Suppressor macrophage treated with lipopolysaccharide for 1 hour (primary cell): ENCODE measurements around the gene MMP24.
"Not testable (repeated sequence)": the region's sequence is repeated elsewhere in the genome, so short reads cannot be mapped to it uniquely, and the experiment has no call there.

Source experiments
- DNase-seq, 3 donors: peaks; one replicate each; pipeline ENCODE4 v3.0.0-alpha.2; 2020 to 2022

Gene MMP24

DNA sequence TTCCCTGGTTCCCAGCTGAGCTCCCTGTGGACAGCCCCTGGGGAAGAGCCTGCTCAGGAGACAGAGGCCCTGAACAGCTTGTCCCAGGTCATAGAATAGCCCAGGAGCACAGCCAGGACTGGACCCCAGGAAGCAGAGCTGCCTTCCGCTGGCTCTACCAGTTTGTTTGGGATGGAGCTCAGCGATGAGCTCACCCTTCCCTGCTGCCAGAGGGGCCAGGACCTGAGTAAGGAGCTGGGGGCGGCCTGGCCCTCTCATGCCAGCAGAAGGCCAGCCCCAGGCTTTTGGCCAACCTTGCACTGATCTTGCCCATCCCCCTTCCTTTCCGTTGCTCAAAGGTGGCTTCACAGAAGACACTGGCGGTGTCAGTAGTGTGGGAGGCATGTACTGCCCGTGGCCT, 33.9 kb downstream of the MMP24 start:
- no peak for DNase-seq

DNA sequence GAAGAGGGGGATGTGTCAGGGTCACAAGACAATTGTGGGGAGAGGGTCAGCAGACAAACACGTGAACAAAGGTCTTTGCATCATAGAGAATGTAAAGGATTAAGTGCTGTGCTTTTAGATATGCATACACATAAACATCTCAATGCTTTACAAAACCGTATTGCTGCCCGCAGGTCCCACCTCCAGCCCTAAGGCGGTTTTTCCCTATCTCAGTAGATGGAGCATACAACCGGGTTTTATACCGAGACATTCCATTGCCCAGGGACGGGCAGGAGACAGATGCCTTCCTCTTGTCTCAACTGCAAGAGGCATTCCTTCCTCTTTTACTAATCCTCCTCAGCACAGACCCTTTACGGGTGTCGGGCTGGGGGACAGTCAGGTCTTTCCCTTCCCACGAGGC, 35.8 kb downstream of the MMP24 start:
- not testable (repeated sequence) for DNase-seq

DNA sequence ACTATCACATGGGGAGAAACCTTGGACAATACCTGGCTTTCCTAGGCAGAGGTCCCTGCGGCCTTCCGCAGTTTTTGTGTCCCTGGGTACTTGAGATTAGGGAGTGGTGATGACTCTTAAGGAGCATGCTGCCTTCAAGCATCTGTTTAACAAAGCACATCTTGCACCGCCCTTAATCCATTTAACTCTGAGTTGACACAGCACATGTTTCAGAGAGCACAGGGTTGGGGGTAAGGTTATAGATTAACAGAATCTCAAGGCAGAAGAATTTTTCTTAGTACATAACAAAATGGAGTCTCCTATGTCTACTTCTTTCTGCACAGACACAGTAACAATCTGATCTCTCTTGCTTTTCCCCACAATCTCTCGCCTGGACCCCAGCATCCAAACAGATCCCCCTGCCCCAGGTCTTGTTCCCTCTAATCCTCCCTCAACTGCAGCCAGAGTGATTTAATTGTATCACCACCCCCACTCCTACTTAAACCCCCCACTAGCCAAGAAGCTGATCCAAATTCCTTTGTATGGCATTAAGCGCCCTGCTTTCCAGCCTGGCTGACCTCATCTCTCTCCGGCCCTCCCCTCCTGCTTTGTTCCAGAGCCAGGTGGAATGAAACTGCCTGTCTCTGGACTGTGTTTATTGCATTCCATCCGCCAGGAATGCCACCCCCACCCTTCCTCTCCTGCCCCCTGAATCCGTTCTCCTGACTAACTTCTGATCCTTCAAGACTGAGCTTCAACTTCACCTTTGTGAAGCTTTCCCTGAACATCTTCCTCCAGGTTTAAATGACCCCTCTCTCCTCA, 36.4 kb downstream of the MMP24 start:
- DNase-seq = not testable (repeated sequence)

DNA sequence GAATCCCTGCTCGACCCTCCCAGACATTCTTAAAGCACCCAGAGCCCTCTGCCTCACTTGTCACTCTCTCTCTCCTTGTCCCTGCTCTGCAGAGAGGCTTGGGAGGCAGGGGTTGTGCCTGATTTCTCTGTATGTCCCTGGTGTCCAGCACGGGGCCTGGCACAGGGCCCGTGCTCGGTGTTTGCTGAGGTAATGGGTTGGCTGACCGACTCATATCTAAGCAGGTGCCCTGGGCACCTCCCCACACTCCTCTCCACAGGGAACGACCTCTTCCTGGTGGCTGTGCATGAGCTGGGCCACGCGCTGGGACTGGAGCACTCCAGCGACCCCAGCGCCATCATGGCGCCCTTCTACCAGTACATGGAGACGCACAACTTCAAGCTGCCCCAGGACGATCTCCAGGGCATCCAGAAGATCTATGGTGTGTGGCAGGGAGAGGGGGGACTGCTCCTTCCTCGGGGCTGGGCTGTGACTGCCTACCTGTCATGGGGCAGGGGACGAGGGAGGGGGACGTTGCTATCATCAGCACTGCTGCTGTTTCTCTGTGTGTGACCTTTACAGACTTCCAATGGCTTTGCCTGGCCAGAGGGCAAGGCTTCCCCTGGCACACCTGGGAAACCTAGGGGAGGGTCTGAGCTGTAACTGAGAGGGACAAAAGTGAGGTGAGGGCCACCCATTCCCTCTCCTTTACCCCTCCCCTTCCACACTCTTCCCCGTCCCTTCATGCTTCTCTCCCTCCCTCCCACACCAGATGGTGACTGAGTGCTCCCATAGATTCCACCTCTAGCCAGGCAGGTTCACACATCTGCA, 37.2 kb downstream of the MMP24 start:
- no peak for DNase-seq

DNA sequence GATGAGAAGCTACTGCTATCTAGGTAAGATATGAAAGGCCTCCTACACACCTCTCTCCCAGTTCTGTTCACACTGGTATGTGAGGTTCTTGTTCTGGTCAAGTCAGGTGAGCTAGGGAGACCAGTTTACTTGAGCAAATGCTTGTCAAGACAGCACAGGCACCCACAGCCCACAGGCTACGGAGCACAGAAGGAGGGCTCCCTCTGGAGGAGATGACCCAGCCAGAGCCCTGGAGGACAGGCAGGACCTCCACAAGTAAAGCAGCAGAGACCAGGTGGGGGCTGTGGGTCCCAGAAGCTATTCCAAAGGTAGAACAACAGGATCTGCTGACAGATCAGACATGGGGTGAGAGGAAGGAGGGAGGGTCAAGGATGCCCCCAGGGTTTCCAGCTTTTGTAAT, 38.3 kb downstream of the MMP24 start:
- no peak for DNase-seq

DNA sequence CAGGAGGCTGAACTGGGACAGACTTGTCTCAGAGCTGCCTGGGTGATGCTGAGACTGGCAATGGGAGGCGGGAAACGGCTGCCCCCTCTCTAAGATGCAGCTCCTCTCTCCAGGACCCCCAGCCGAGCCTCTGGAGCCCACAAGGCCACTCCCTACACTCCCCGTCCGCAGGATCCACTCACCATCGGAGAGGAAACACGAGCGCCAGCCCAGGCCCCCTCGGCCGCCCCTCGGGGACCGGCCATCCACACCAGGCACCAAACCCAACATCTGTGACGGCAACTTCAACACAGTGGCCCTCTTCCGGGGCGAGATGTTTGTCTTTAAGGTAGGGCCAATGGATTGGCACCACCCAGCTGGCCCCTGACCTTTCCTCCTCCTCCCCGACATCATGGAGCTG, 40.6 kb downstream of the MMP24 start:
- no peak for DNase-seq

DNA sequence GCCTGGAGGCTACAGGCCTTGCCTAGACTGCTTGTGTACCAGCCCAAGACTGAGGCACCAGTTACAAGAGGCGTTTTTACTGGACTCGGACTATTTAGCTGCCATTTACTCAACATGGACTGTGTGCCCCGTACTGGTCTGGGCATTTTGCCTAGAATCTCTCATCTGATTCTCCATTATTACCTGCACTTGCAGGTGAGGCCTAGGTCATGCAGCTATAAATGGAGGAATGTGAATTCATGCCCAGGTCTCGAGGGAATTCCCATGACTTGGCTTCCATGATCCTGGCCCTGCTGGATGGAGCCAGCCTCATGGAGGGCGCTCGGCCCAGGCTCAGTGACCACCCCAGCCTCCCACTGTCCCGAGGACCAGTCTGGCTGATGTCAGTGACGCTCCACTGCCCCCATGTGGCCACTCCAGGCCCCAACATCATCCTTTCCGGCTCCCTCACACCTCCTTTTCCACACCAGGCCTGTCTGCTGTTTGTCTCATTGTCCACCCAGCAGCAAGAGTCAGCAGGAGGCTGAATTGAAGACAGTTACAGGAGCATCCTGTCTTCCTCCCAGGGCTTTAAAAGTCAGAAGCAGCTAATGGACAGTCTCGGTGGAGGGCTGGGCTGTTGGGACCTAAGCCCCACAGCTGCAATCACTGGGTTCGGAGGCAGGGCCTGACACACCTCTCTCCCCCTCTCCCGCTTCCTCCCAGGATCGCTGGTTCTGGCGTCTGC, 42.7 kb downstream of the MMP24 start:
- peak; percentile 52 to 70 (median 53) for DNase-seq

DNA sequence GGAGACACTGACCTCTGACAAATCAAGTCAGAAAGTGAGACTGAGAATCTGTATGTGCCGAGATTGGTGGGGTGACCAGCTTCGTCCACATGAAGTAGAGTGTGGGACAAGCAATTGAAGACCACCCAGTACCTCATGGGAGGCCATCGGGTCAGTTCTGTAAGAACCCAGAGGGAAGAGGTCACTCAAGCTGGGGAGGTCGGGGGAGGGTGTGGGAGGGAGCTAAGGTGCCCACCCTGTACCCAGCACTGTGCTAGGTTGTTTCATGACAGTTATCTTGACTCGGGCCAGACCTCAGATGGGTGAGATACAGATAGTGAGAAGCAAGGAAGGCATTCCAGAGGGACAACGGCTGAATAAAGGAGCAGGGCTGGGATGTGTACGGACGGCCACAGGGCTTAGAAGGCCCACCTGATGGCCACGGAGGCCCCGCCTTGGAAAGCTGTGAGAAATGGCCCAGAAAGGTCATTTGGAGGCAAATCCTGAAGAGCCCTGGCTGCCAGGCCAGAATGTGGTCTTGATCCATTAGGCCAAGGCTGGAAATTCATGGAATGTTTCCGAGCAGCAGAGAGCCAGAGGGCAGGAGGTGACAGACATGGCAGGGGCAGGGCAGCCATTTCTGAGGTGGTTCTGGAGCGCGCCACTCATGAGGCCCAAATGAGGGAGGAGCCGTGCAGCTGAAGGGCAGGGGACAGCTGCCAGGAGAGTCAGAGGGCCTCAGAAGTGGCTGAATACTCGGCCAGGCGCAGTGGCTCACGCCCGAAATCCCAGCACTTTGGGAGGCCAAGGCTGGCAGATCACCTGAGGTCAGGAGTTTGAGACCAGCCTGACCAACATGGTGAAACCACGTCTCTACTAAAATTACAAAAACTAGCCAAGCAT, 43.8 kb downstream of the MMP24 start:
- DNase-seq = no peak

DNA sequence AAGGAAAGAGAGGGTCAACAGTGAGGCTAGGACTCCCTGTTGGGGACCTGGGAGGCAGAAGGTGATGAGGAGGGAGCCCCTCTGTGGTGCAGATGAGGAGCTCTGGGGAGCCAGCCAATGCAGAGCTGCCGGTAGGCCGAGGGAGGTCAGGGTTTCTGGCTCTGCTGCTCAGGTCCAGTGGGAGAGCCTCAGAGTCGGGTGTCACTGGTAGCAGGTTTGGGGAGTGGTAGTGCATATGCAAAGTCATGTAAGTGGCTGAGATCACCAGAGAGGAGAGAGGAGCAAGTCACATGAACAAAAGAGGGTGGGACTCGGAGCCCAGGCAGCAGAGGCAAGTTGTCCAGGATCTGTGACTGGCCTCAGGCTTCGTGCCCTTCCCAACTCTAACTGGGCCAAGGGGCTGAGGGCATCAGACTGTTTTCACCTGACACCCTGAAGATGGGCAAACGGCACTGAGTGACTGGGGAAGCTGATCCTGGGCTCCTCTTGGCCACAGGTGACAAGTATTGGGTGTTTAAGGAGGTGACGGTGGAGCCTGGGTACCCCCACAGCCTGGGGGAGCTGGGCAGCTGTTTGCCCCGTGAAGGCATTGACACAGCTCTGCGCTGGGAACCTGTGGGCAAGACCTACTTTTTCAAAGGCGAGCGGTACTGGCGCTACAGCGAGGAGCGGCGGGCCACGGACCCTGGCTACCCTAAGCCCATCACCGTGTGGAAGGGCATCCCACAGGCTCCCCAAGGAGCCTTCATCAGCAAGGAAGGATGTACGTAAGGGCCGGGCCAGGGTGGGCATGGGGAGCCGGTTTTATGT, 44.8 kb downstream of the MMP24 start:
- no peak for DNase-seq

DNA sequence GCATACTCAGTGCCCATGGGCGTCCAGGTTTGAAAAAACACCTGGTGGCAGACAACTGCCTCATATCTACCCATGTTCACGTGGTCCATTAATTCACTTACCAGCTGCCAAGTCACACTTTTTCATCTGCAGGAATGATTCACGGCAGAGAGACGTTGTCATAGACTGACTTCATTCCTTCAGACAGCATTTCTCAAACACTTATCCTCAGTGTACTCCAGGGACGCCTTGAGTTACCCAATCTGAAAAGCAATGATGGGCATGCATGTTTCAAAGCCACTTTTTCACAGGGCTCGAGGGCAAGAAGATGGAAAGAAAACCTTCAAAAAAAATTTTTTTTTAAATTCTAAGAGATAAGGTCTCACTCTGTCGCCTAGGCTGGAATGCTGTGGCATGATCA, 45.4 kb downstream of the MMP24 start:
- DNase-seq = no peak

DNA sequence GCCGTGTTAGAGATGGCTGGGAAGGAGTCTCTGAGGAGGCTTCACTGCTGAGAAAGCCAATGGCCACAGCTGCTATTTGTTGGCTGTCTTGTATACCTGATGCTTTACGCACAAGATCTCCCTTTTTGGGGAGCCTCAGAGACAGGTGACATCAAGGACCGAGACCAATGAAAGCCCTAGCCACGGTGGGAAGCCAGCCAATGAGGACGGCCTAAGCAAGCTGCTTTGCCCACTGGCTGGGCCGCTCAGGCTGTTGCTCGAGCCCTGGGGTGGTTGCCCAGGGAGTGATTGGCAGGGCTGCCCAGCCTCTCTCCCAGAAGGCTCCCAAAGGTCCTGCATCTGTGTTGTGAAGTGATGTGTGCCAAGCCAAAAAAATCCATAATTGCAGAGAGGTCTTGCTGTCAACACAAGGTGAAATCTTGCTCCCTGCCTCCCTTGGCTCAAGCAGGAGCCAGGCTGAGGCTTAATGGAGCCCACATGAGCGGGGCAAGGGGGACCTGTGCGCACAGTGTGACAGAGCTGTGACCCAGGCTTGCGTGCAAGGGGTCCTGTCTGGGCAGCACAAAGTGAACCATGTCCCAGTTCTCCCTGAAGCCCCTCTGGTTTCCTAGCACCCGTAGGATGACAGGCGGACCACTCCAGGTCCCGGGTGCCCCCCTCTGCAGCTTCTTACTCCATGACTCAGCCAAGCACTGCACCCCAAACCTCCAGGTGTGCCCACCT, 47.1 kb downstream of the MMP24 start:
- DNase-seq = no peak

DNA sequence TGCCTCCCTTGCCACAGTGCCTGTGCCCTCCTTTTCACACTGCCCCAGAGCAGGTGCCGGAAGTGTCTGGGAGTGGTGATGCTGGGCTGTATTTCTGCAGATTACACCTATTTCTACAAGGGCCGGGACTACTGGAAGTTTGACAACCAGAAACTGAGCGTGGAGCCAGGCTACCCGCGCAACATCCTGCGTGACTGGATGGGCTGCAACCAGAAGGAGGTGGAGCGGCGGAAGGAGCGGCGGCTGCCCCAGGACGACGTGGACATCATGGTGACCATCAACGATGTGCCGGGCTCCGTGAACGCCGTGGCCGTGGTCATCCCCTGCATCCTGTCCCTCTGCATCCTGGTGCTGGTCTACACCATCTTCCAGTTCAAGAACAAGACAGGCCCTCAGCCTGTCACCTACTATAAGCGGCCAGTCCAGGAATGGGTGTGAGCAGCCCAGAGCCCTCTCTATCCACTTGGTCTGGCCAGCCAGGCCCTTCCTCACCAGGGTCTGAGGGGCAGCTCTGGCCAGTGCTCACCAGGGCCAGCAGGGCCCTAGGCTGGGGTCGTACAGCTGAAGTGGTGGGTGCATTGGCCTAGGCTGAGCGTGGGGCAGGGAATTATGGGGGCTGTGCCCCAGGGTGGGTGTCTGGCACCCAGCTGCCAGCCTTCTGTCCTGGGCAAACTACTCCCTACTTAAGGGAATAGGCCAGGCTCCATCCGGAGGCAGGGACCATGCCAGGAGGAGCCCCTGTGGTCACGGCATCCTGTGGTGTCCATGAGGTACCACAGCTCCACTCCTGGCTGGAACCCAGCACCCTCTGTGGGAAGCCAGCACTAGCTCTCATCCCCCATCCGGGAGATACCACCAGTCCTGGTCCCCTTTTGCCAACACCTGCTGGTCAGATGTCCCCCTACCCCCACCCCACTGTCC, 47.9 kb downstream of the MMP24 start:
- no peak for DNase-seq

DNA sequence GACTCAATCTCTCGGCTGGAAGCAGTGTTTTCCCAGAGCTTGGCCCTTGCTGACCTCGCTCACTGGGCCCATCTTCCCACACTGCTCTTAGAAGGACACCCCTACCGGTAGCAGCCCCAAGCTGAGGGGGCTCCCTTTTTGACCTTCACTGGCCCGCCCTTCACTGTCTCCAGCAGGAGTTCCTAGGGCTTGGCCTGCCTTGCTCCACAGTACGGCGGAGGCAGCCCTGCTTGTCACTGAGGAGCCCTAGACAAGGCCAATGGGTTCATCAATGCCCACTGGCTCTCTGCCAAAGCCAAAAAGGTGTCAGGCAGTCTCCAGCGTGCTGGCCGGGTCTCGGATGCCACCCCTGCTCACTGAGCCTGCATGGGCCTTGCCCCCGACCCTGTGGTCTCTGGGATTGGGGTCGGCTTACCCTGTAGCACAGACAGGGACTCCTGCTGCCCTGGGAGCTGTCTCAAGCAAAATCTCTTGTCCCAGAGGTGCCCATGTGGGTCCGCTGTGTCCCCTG, 49.3 kb downstream of the MMP24 start:
- DNase-seq = no peak

DNA sequence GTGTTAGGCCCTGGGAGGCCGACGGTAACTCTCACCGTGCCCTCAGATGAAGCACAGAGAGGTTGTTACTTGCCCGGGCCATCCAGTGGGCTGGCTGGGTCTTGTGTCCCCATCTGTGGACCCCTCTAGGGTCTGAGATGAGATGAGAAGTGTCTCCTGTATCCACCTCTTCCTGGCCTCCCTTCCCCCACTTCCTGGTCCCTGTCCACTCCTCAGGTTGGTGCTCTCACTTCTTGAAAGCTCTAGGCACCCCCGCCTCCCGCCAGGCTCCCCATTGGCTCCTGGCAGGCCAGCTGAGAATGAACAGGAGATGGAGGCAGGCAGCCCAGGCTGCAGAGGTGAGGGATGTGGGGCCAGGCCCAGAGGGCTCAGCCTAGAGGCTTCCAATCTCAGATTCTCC, 49.9 kb downstream of the MMP24 start:
- DNase-seq = no peak

DNA sequence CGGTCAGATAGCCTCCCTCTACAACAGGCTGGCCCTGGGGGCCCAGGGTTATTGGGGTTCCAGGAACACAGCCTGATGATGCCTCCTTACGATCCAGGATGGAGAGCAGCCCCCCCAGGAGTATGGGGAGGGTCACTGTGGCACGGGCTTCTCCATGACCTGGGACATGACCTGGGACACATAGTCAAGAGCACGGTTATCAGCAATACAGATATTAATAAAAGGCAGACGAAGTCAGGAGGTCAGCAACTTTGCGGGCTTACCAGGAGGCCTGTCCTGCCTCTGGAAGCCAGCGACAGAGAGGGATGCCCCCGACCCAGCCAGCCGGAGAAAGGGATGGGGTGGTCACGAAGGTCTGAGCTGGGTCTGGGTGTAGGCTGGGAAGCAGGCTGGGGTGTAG, 50.6 kb downstream of the MMP24 start:
- DNase-seq = no peak

DNA sequence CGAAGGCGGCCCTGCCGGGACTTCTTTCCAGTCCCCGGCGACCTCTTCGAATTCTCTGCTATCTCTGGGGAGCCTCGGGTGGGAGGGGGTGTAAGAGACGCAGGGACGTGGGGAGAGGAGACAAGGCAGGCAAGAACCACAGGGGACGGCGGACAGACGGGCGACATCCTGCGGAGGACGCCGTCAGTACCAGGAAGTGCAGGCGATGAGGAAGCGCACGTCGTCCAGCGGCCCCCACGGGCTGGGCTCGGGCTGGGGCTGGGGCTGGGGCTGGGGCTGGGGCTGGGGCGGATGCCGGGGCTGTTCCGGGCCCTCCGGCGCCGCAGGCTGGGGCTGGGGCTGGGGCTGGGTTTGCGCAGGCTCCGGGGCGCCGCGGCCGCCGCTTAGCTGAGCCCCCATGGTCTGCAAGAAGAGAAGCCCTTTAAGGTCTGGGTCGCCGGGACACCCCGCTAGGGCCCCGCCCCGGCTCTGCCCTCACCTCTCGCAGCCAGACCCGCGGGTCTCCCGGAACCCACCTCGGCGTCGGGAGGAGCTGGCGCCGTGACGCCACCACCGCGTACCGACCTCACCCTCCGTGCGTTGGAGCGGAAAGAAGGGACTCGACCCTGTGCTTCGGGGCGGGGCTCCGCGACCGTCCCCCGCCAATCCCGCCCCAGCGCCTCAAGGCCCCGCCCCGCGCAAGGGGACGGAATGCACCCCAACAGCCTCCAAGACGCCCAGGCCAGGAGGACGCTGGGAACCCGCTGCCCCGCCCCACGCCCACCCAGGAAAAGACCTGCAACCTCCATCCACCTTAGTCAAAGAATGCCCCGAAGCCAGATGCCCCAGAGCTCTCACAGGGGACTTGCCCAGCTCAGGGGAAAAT, 51.3 kb downstream of the MMP24 start, which contains the start of gene MMP24OS:
TSS of gene MMP24OS (minus strand) at position 592 of the 865 bp plus-strand sequence. CDS start at position 399, 193 bp downstream.
- peak; percentile 90 to 96 (median 93) for DNase-seq

DNA sequence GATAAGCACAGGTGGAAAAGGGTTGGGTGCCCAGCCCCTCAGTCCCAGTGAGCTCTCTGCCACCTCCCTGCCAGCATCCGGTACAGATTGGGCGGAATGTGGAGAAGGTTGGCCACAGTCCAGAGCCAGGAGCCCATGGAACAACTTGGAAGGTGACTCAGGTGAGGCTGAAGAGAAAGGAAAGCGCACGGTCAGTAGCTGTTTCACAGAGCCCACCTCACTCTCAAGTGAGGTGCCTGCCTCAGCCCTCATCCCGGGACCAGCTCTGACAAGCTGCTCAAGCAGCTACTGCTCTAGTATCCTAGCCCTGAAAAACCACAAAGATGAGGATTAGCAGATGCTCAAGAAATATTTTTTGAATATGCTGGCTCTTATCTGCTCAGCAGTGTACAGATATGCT, 52.5 kb downstream of the MMP24 start:
- no peak for DNase-seq

DNA sequence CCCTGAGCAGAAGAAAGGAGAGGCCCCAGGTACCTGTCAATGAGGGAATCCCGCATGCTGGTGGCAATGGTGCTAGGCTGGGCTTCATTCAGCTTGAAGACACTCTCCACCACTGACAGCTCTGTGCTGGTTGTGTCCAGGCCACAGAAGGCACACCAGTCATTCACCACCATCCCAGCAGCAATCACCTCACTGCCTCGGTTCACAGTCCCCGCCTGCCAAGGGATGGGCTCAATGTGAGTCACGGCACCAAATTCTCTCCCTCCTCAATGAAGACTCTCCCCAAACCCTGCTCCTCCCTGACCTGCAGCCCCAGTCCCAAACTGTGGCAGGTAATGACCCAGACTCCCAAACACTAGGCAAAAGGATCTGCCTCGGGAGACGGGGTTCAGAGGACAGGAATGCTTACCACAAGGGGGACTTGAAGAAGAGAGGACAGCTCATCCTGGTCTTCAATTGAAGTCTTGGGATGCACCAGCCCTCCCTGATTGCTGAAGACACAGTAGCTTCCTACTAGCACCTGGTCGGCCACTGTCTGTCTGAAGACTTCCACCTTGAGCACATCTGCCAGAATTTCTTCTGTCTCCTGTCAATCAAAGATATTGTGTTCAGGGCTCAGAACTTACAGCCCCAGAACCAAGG, 53.2 kb downstream of the MMP24 start:
- DNase-seq = no peak
